Activated T-cell treated with anti-CD3 and anti-CD28 coated beads, Interleukin-2, amount 50 U/mL, for 72 hours (primary cell): Measurements from ENCODE around the gene GFM2. TPM values are rescaled to one million over a fixed set of nuclear protein-coding genes. Genes with fewer than 3 reads are reported as not detected.
"Not testable (repeated sequence)": the region's sequence is repeated elsewhere in the genome, so short reads cannot be mapped to it uniquely, and the experiment has no call there.

ENCODE experiments used
- ATAC-seq, 2 donors: fragments of 150-1000 bp; cut with Tn5 transposase; replicated peaks in 1 of 2; 2 replicates each; pipeline ENCODE4 v1.10.0; 2021; ENCODE audit warnings: moderate library complexity in 2 of 2, mild to moderate bottlenecking in 1 of 2
- DNase-seq, 2 donors: peaks; one replicate each; pipeline ENCODE4 v3.0.0; 2021 to 2022; ENCODE audit warnings: mixed read lengths in 1 of 2
- H3K27ac Mint-ChIP-seq: one replicate; pipeline ENCODE4 v1.8.0; 2022; ENCODE audit warnings: mild to moderate bottlenecking, moderate library complexity, mixed read lengths
- H3K27me3 Mint-ChIP-seq: one replicate; pipeline ENCODE4 v1.8.0; 2022; ENCODE audit warnings: low read depth, mixed read lengths
- H3K36me3 Mint-ChIP-seq, 2 donors: one replicate each; pipeline ENCODE4 v1.8.0; 2022; ENCODE audit warnings: mixed read lengths in 2 of 2, mild to moderate bottlenecking in 1 of 2; ENCODE audit not compliant: insufficient read depth in 2 of 2
- H3K4me1 Mint-ChIP-seq: one replicate; pipeline ENCODE4 v1.8.0; 2022; ENCODE audit warnings: low read depth, mixed read lengths
- H3K4me3 Mint-ChIP-seq, 2 donors: one replicate each; pipeline ENCODE4 v1.8.0; 2022; ENCODE audit warnings: mild to moderate bottlenecking in 2 of 2, mixed read lengths in 2 of 2, moderate library complexity in 2 of 2
- H3K9me3 Mint-ChIP-seq, 2 donors: one replicate each; pipeline ENCODE4 v1.8.0; 2022; ENCODE audit warnings: mixed read lengths in 2 of 2
- total RNA-seq, 2 donors: library from RNA; stranded (reverse); gene quantifications; one replicate each; pipeline ENCODE4 v1.2.3, GENCODE V29; 2022

The GFM2 gene
- total RNA-seq, 2 donors from 2014 or later, result 22.7 to 23.5 TPM

DNA sequence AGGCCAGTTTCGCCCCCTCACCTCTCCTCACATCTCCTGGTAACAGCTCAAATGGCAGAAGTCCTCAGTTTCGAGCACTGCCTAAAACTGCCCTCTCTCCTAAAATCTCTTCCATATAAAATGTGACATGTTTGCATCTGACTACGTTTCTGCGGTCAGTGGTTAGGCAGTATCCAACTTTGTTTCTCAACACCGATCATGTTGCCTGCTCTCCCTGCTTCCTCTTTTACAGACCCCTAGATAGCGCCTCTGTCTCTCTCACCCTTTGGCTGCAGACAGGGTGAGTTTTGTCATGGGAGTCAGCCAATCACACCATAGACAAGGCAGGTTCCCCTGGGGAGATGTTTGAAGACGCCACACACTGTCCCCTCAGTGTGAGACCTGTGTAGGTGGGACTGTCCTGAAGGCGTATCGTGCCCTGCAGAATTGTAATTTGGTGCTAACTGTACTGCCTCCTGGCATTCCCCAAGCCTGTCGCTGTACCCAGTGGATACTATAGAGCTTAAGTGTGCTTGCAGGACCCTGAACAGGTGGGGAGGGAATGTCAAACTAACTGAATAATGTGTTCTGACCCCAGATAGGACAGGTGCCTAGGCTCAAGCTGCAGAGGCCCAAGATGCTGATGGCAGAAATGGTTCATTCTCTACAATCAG lies 80.8 kb downstream of the GFM2 start:
- DNase-seq (peak in 1 of 2 donors; percentile 8), ATAC-seq (peak in 1 of 2 donors; percentile 2)
- Mint-ChIP-seq H3K36me3 (peaks cover 2 to 6% of the 10 kb centered on the region in 2 donors), H3K27me3 (no peaks in the 10 kb centered on the region), H3K27ac (peak overlapping the region; percentile 63), H3K9me3 (no peaks in the 10 kb centered on the region), H3K4me3 (peak overlapping the region; percentile 88 to 98), H3K4me1 (peaks cover 18% of the 10 kb centered on the region)

DNA sequence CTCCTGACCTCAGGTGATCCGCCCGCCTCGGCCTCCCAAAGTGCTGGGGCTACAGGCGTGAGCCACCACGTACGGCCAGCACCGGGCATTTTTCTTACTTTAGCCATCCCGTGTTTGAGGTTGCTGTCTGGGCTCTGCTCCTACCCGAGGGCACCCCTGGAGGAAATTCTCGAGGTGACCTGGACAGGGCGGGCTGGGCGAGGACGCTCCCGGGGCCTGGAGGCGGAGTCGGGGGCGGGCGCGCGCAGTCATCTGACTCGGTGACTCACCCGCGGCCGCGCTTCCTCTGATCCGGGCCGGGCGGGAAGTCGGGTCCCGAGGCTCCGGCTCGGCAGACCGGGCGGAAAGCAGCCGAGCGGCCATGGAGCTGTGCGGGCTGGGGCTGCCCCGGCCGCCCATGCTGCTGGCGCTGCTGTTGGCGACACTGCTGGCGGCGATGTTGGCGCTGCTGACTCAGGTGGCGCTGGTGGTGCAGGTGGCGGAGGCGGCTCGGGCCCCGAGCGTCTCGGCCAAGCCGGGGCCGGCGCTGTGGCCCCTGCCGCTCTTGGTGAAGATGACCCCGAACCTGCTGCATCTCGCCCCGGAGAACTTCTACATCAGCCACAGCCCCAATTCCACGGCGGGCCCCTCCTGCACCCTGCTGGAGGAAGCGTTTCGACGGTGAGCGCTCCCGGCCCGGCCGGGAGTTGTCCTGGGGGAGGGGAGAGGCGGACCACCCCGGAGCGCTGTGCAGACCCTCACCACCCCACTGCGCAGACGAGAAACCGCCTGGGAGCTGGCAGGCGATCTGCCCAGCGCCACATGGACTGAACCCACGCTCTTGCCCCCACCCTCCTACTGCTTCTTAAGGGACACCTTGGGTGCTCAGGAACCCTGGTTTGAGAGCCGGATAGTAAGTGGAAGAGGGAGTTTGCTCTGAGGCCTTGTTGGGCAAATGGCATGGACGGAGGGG lies 81.7 kb downstream of the GFM2 start, which contains the start of gene HEXB:
TSS of gene HEXB (plus strand) at position 334 of the 952 bp plus-strand sequence. CDS start at position 362, 28 bp downstream.
- ATAC-seq, result peak; percentile 97 to 98
- peak within 1 kb of the TSS; percentile 63 for H3K27ac Mint-ChIP-seq

DNA sequence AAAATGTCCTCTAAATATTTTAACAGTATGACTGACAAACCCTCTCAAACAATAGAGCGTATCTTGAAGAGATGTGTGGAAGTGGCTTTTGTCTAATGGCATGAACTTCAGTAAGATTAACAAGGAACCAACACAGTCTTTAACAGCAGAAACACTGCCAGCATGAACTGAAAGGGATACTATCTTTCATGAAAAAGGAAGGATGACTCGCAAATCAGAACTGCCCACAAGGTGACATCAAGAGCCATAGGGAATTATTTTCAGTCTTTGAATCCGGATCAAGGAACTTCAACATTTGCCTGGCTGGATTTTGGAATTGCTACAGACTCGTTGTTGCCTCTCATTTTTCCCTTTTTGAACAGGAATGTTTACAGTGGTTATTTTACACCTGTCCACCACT lies 87.0 kb downstream of the GFM2 start:
- Mint-ChIP-seq H3K4me1 (no peaks in the 10 kb centered on the region), H3K27ac (no peak overlapping the region), H3K36me3 (no peaks in the 10 kb centered on the region), H3K9me3 (no peaks in the 10 kb centered on the region), H3K4me3 (no peak overlapping the region), H3K27me3 (no peaks in the 10 kb centered on the region)
- no peak for ATAC-seq
- DNase-seq, result no peak

More for the DNA sequence above, 81.7 kb downstream of the GFM2 start, which contains the start of gene HEXB:
- Mint-ChIP-seq H3K4me3 (peak within 1 kb of the TSS; percentile 88 to 98), H3K9me3 (no peaks in the 10 kb centered on the region), H3K36me3 (peaks cover 2% of the 10 kb centered on the region in 2 donors), H3K27me3 (no peaks in the 10 kb centered on the region), H3K4me1 (peaks cover 18% of the 10 kb centered on the region)
- peak; percentile 92 to 93 for DNase-seq

DNA sequence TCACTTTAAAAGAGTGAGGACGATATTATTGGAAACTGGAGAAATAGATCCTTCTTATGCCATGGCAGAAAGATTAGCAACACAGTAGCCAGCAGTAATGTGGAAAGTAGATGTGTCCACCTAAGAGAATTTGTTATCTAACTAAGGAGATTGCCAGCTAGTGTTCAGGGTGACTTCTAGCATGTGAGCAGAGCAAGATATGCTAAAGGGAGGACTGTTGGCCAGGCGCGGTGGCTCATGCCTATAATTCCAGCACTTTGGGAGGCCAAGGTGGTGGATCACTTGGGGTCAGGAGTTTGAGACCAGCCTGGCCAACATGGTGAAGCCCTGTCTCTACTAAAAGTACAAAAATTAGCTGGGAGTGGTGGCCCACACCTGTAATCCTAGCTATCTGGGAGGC lies 87.6 kb downstream of the GFM2 start:
- not testable (repeated sequence) for H3K4me3 Mint-ChIP-seq, H3K36me3 Mint-ChIP-seq, H3K27me3 Mint-ChIP-seq, H3K27ac Mint-ChIP-seq, ATAC-seq, H3K4me1 Mint-ChIP-seq, H3K9me3 Mint-ChIP-seq, DNase-seq

DNA sequence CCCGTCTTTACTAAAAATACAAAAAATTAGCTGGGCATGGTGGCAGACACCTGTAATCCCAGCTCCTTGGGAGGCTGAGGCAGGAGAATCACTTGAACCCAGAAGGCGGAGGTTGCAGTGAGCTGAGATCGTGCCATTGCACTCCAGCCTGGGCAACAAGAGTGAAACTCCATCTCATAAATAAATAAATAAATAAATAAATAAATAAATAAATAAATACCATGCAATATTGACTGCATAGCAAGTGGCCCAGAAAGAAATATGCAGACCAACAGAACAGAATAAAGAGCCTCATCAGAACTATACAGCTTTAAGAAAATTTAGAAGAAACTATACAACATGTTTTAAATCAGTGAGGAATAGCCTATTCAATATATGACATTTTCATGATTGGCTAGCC lies 88.8 kb downstream of the GFM2 start:
- DNase-seq, H3K36me3 Mint-ChIP-seq, H3K27me3 Mint-ChIP-seq, H3K4me3 Mint-ChIP-seq, H3K4me1 Mint-ChIP-seq, H3K9me3 Mint-ChIP-seq, H3K27ac Mint-ChIP-seq, ATAC-seq: not testable (repeated sequence)

DNA sequence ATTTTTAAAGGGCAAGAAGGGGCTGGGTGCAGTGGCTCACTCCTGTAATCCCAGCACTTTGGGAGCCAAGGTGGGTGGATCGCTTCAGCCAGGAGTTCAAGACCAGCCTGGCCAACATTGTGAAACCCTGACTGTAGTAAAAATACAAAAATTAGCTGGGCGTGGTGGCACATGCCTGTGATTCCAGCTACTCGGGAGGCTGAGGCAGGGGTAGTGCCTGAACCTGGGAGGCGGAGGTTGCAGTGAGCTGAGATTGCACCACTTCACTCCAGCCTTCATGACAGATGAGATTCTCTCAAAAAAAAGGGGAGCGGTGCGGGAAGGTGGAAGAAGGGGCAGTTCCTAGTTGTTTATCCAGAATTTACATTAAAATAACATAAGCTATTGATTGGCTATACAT lies 90.5 kb downstream of the GFM2 start:
- not testable (repeated sequence) for H3K4me3 Mint-ChIP-seq, H3K27ac Mint-ChIP-seq, H3K4me1 Mint-ChIP-seq, H3K9me3 Mint-ChIP-seq, H3K36me3 Mint-ChIP-seq, DNase-seq, ATAC-seq
- peaks cover 13% of the 10 kb centered on the region for H3K27me3 Mint-ChIP-seq

DNA sequence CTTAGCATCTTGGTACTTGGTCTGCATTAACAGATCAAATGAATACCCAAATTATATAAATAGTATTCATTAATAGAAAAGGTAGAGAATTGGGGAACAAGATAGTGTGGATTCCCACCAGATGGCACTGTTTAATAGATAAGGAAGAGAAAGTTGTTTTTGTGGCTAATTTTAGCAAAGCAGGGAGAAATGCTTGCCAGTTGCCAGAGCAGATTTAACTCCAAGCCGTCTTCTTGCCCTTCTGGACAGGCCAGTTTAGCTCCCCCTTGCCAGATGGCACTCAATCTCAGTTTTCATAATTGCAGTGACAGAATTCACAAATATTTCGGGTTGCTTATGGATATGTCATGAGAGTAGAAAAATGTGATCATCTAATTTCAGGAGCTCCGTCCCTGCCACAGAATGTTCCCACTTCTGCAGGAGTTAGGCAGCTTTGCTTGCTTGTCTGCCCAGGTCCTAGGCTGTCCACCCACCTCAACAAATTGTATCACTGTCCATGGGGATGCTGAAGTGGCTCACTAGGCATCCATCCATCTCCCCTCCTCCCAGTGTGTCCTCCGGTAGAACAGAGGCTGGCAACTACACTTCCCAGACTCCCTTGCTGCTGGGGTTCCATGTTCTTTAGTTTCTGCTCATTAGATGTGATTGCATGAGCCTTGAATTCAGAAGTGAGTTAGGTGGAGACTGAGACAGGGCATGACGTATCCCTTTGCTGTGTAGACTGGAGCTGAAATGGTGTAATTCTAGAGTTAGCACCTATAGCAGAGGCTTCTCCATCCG lies 93.7 kb downstream of the GFM2 start:
- H3K27ac Mint-ChIP-seq, result no peak overlapping the region
- DNase-seq (no peak), ATAC-seq (no peak)
- no peaks in the 10 kb centered on the region for H3K36me3 Mint-ChIP-seq
- no peaks in the 10 kb centered on the region for H3K4me1 Mint-ChIP-seq
- no peaks in the 10 kb centered on the region for H3K9me3 Mint-ChIP-seq
- peaks cover 13% of the 10 kb centered on the region for H3K27me3 Mint-ChIP-seq
- no peak overlapping the region for H3K4me3 Mint-ChIP-seq

DNA sequence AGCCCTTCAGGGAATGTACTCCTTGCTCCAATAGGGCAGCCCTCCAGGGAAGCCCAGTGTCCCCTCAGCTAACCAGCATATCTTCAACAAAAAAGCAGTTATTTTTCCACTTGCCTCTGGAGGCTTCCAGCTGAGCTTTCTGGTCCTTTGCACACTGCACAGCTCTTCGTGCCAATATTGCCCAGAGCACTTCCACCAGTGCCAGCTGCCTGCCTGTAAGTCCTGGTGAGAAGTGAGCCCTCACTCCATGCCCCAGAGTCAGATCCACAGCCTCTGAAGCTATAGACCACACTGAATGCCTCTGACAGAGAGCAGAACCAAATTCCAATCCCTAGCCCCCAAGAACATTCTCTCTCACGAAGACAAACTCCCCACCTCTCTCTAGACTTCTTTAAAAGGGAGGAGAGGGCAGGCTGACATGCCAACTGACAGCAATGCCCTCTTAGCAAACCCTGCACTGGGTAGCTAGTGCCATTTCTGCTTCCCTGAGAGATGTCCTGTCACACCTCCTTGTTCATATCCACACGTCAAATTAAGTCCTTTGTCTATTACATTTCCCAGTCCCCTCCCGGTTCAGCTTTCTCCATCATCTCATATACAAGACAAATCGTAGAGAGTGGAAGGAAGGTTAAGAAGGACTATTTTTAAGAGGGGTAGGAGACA lies 94.6 kb downstream of the GFM2 start:
- Mint-ChIP-seq H3K4me3 (no peak overlapping the region), H3K27ac (no peak overlapping the region), H3K36me3 (no peaks in the 10 kb centered on the region), H3K27me3 (peaks cover 13% of the 10 kb centered on the region), H3K9me3 (no peaks in the 10 kb centered on the region), H3K4me1 (no peaks in the 10 kb centered on the region)
- ATAC-seq, result no peak
- DNase-seq, result no peak

Other genes with a start within 250 kb of the GFM2 start
- gene ENC1, start 126.4 kb downstream of the GFM2 start, total RNA-seq, result 1 to 10 TPM in 1 of 2 donors, under 1 TPM in 1; 0.60 to 1.9 TPM
- gene HEXB, start 81.9 kb downstream of the GFM2 start, total RNA-seq, result 10 to 100 TPM; 44.5 to 45.8 TPM
- 10 to 100 TPM; 53.1 to 62.4 TPM for gene NSA2, start 132 bp upstream of the GFM2 start, total RNA-seq
- 10 to 100 TPM; 12.9 to 13.4 TPM for gene FAM169A, start 99.3 kb upstream of the GFM2 start, total RNA-seq